ENCODE measurements around the gene C5orf22. TPM values are rescaled to one million over a fixed set of nuclear protein-coding genes. Genes with fewer than 3 reads are reported as not detected.

C5orf22 gene
- total and polyA plus RNA-seq, 4 donors, result 4.6 to 10.3 (median 7.0) TPM

GRCh38 chr5:31573494-31574142, 41.5 kb downstream of the C5orf22 start:
- H3K9ac ChIP-seq (ENCODE audit: low read depth in 1 of 2, low read length in 2 of 2), result no peak overlapping the region
- H3K4me3 ChIP-seq (ENCODE audit: low read depth in 1 of 3, low read length in 3 of 3), result no peak overlapping the region
- H3K9me3 ChIP-seq (ENCODE audit: control insufficient read depth in 4 of 4, low read length in 3 of 4), result no peaks in the 10 kb centered on the region
- H3K36me3 ChIP-seq (ENCODE audit: control insufficient read depth in 4 of 4, insufficient read depth in 3 of 4, low read depth in 1 of 4, low read length in 3 of 4), result no peaks in the 10 kb centered on the region
- no peaks in the 10 kb centered on the region for H3K4me1 ChIP-seq (ENCODE audit: control insufficient read depth in 4 of 4, insufficient read depth in 4 of 4, low read length in 3 of 4)
- 90% methylated on average over 10 of the region's 10 CpGs for WGBS
- TF ChIP-seq JUND (IDR thresholded peaks at IDR 0.05) (no peak), ZBTB33 (IDR thresholded peaks at IDR 0.05) (no peak), FOXA1 (IDR thresholded peaks at IDR 0.05) (no peak), TAF1 (conservative IDR thresholded peaks at IDR 0.05) (no peak), RXRA (IDR thresholded peaks at IDR 0.05) (no peak), MAX (IDR thresholded peaks at IDR 0.05) (no peak), CTCF (IDR thresholded peaks at IDR 0.05; ENCODE audit: low read depth, low read length, missing input control) (no peak), NR2F2 (IDR thresholded peaks at IDR 0.05) (no peak), HNF4G (IDR thresholded peaks at IDR 0.05) (no peak), GABPA (IDR thresholded peaks at IDR 0.05 in 1 of 2, conservative IDR thresholded peaks at IDR 0.05 in 1 of 2) (no peak), EGR1 (IDR thresholded peaks at IDR 0.05; ENCODE audit: low read depth in 2 of 2) (no peak), FOXA2 (IDR thresholded peaks at IDR 0.05) (no peak)
- TF ChIP-seq, protein P1, sequence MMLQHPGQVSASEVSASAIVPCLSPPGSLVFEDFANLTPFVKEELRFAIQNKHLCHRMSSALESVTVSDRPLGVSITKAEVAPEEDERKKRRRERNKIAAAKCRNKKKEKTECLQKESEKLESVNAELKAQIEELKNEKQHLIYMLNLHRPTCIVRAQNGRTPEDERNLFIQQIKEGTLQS (IDR thresholded peaks at IDR 0.05), result no peak
- TF ChIP-seq, protein P2, sequence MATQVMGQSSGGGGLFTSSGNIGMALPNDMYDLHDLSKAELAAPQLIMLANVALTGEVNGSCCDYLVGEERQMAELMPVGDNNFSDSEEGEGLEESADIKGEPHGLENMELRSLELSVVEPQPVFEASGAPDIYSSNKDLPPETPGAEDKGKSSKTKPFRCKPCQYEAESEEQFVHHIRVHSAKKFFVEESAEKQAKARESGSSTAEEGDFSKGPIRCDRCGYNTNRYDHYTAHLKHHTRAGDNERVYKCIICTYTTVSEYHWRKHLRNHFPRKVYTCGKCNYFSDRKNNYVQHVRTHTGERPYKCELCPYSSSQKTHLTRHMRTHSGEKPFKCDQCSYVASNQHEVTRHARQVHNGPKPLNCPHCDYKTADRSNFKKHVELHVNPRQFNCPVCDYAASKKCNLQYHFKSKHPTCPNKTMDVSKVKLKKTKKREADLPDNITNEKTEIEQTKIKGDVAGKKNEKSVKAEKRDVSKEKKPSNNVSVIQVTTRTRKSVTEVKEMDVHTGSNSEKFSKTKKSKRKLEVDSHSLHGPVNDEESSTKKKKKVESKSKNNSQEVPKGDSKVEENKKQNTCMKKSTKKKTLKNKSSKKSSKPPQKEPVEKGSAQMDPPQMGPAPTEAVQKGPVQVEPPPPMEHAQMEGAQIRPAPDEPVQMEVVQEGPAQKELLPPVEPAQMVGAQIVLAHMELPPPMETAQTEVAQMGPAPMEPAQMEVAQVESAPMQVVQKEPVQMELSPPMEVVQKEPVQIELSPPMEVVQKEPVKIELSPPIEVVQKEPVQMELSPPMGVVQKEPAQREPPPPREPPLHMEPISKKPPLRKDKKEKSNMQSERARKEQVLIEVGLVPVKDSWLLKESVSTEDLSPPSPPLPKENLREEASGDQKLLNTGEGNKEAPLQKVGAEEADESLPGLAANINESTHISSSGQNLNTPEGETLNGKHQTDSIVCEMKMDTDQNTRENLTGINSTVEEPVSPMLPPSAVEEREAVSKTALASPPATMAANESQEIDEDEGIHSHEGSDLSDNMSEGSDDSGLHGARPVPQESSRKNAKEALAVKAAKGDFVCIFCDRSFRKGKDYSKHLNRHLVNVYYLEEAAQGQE (IDR thresholded peaks at IDR 0.05), result no peak
- H3K27me3 ChIP-seq (ENCODE audit: control insufficient read depth in 4 of 4, insufficient read depth in 4 of 4, low read length in 3 of 4), result no peaks in the 10 kb centered on the region
- DNase-seq (ENCODE audit: low spot score), result no peak
- no peak overlapping the region for H3K27ac ChIP-seq (ENCODE audit: low read depth in 1 of 2, low read length in 2 of 2)

DNA sequence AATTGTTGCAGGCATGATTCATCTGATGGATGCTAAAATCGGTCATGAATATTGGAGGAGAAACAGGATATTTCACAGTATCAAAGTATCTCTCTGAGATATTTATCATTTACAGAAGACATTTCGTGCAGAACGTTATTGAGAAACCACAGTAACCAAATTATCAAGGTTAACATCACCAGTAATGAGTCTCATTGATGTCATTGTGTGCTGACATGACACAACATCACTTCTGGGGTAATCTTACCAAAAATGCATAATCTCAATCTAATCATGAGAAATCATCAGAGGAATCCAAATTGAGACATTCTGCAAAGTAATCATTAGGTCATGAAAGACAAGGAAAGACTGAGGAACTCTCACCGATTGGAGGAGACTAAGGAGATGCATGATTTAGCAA, 42.7 kb downstream of the C5orf22 start:
- H3K4me3 ChIP-seq (ENCODE audit: low read depth in 1 of 3, low read length in 3 of 3), result no peak overlapping the region
- H3K9me3 ChIP-seq (ENCODE audit: control insufficient read depth in 4 of 4, low read length in 3 of 4), result no peaks in the 10 kb centered on the region
- H3K4me1 ChIP-seq (ENCODE audit: control insufficient read depth in 4 of 4, insufficient read depth in 4 of 4, low read length in 3 of 4), result no peaks in the 10 kb centered on the region
- no peak overlapping the region for H3K9ac ChIP-seq (ENCODE audit: low read depth in 1 of 2, low read length in 2 of 2)
- H3K27me3 ChIP-seq (ENCODE audit: control insufficient read depth in 4 of 4, insufficient read depth in 4 of 4, low read length in 3 of 4), result no peaks in the 10 kb centered on the region
- WGBS, result 73% methylated on average over 4 of the region's 4 CpGs
- no peak for DNase-seq (ENCODE audit: low spot score)
- H3K36me3 ChIP-seq (ENCODE audit: control insufficient read depth in 4 of 4, insufficient read depth in 3 of 4, low read depth in 1 of 4, low read length in 3 of 4), result no peaks in the 10 kb centered on the region
- H3K27ac ChIP-seq (ENCODE audit: low read depth in 1 of 2, low read length in 2 of 2), result no peak overlapping the region
- TF ChIP-seq FOXA2 (IDR thresholded peaks at IDR 0.05) (no peak), MAX (IDR thresholded peaks at IDR 0.05) (no peak), YY1 (IDR thresholded peaks at IDR 0.05) (no peak), JUND (IDR thresholded peaks at IDR 0.05) (no peak), FOXA1 (IDR thresholded peaks at IDR 0.05) (no peak), GABPA (IDR thresholded peaks at IDR 0.05 in 1 of 2, conservative IDR thresholded peaks at IDR 0.05 in 1 of 2) (no peak), CTCF (IDR thresholded peaks at IDR 0.05; ENCODE audit: low read depth, low read length, missing input control) (no peak)
- TF ChIP-seq, protein P2 (IDR thresholded peaks at IDR 0.05), result no peak

All from liver (tissue), 9 donors.